Middle frontal gyrus (tissue), 1 donor: ENCODE data around the gene RPS6KB1.
A peak's percentile ranks its signal among the peaks of the same experiment; 100 is the strongest.
"Not testable (repeated sequence)": the region's sequence is repeated elsewhere in the genome, so short reads cannot be mapped to it uniquely, and the experiment has no call there.

ENCODE experiments used
- DNase-seq: peaks from one replicate; pipeline ENCODE4 v3.0.0-alpha.2; 2015; ENCODE audit warnings: low spot score; ENCODE audit errors: extremely low spot score

RPS6KB1 gene

DNA sequence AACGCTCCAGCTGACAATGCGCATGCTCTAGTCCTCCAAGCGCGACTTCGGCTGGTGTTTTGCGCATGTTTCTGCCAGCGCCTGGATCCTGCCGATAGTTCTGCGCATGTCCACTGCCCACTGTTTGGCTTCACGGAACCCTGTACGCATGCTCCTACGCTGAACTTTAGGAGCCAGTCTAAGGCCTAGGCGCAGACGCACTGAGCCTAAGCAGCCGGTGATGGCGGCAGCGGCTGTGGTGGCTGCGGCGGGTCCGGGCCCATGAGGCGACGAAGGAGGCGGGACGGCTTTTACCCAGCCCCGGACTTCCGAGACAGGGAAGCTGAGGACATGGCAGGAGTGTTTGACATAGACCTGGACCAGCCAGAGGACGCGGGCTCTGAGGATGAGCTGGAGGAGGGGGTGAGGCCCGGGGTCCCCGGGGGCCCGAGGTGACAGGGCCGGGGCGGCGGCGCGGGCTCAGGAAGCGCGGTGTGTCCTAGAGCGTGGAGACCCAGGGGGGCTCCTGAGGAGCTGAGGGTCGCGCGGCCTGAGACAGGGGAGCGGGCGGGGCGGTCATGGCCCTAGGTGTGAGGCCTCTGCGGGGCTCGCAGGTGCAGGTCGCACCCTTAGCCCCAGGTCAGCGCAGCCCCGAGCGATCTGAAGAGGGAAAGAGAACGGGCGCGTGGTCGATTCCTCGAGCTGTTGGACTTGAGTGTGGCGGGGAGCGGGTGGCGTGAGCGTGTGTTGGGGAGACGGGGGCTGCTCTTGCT, at the start of gene RPS6KB1, which contains the start of gene TUBD1:
RPS6KB1 (plus strand) TSS at position 198 of the 752 bp plus-strand sequence; CDS start at position 262, 64 bp downstream.
TUBD1 (minus strand) TSS at position 20 of the 752 bp plus-strand sequence. CDS start 1,941 bp downstream, outside the sequence.
- peak; percentile 98 for DNase-seq

DNA sequence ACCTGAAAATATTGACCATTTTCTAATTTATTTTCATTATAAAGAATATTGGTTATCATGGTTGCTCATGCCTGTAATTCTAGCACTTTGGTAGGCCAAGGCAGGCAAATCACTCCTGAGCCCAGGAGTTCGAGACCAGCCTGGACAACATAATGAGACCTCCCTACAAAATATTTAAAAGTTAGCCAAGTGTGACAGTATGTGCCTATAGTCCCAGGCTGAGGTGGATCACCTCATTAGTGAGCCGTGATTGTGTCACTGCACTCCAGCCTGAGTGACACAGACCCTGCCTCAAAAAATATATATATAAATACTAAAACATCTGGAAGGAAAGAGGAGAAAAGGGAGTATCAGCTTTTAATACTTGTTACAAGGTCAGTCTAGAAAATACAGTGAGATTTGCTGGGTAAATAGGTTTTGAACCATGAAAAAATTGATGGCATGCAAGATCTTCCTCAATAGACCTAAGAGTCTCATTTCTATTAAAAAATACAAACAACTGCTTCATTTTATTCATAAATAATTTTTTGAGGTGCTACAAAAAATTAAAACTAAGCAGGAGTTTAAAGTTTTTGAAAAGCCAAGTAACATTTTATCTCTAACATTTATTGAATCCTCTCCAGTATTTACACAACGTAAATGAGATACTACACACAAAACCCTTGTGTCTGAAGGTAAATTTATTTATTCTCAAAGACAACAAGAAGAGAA, 47.9 kb upstream of the RPS6KB1 start:
- no peak for DNase-seq

DNA sequence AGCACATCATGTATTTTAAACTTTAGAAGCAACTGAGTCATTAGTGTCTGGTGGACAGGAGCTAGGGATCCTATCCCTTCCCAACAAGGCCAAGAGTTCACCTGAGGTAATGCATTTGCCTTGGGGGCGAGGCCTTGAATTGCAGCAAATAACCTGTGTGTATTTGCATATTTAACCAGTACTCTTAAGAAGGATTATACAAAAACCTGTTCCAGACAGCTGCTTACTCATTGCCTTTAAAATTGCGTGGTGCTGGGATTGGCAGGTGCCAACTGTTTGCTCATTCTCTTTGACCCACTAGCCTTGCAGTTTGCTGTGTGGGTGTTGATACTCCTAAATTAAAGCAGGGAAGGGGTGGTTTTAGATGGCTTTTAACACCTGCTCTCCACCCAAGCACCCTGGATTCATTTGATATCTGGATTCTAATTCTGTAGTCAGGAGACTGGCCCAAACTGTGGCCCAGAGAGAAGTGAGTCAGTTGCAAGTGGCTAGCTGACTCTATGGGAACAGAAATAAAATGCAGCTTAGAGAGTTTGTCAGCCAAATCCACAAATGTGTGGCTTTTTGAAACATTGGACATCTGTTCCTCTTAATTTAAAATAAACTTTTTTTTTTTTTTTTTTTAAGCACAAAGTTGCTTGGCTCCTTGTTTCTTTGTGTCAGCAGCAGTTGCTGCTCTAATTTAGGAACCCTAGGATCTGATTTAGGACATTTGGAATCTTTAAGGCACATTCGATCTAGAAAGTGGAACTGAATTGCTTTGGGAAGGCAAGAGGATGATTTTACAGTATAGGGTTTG, 47.1 kb upstream of the RPS6KB1 start:
- no peak for DNase-seq

DNA sequence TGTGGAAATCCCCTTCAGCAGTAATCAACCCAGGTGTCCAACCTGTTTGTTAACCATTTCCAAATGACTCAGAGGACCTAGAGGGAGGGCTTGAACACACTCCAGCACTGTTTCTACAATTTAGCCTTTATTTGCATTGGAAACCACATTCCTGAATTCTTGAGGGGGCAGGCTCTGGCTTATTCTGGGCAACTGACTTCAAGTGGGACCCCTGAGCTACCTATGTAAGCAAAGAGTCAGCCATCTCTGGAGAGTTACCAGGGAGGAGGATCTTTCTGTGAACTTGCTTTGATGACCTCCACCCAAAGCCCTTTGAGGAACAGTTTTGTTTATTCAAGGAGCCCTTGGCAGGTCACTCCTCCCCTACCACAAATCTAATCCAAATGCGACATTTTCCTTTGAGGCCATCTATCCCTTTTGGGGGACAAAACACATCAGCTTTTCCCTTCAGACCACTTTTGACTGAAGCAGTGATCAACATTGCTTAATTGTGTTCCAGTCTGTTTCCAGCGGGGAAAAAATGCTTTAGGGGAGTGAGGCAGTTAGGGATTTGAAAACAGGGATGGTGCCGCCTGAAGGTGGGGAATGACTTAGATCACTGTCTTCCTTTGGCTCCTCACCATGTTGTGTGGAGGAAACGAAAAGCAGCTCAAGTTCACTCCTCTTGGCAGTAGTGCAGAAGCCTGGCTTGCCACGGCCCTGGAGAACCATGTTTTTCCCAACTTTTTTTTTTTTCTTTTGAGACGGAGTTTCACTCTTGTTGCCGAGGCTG, 46.3 kb upstream of the RPS6KB1 start:
- no peak for DNase-seq

DNA sequence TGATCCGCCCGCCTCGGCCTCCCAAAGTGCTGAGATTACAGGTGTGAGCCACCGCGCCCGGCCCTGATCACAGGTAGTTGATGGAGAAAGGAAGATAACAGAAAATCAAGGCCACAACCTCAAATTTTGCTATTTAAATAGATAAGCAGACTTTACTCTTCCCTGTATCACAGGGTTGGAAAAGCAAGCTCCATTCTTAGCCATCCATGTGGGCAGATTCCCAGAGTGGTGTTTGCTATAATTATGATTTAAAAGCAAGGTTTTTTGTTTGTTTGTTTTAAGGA, 44.6 kb upstream of the RPS6KB1 start:
- no peak for DNase-seq

DNA sequence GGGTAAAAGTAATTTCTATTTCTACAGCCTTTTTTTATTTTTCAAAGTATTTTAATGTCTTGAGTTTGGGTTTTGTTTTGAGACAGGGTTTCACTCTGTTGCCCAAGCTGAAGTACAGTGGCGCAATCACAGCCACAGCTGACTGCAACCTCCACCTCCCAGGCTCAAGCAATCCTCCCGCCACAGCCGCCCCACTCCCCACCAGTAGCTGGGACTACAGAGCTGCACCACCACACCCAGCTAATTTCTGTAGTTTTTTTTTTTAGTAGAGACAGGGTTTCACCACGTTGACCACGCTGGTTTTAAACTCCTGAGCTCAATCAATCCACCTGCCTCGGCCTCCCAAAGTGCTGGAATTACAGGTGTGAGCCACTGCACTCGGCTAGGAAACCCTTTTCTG, 44.1 kb upstream of the RPS6KB1 start:
- DNase-seq: no peak

DNA sequence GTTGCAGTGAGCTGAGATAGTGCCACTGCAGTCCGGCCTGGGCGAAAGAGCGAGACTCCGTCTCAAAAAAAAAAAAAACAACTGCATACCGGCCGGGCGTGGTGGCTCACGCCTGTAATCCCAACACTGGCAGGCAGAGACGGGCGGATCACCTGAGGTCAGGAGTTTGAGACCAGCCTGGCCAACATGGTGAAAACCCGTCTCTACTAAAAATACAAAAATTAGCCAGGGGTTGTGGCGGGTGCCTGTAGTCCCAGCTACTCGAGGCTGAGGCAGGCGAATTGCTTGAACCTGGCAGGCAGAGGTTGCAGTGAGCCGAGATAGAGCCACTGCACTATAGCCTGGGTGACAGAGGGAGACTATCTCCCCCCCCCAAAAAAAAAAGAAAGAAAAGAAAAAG, 42.6 kb upstream of the RPS6KB1 start:
- not testable (repeated sequence) for DNase-seq

DNA sequence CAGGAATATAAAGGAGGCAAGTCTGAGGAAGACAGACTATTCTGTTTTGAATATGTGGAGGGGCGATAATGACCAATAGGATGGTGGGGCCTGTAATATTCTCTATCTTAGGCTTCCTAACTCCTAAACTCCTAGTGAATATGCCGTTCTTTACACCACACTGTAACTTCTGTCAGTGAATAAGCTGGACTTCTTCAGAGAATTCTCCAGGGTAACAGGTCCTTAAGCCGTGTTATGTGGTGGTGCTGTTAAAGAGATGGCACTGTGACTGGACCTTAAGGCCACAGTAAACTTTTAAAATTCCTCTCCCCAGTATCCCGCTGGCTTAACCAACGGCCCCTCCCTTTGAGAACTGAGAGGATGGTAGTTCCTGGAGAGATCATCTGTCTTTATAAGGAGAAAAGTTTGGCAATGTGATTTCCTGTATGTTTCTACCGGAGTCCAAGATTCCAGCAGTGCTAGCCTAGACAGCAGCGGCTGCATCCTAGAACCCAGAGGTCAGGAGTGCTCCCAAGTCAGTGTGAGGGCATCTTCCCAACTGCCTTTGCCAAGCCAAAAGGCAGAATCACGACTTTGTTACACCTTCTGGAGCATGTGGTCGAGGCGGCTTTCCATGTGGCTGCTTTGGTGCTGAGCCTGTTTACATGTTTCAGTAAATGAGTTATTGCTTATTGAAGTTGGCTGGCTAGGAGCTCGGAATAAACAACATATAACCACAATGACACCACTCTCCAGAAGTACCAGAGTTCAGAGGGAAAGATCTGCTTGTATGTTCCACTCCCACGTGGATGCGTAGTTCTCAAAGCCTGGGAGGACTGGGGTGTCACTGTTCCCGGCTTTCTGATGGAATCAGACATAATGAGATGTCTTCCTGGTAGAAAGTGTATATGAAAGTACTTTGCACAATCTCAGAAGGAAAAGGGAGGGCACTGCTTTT, 41.2 kb upstream of the RPS6KB1 start:
- no peak for DNase-seq

DNA sequence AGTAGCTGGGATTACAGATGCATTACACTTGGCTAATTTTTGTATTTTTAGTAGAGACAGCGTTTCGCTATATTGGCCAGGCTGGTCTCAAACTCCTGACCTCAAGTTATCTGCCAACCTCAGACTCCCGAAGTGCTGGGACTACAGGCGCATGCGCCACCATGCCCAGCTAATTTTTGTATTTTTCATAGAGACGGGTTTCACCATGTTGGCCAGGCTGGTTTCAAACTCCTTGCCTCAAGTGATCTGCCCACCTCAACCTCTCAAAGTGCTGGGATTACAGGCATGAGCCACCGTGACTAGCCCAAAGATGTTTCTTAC, 40.1 kb upstream of the RPS6KB1 start:
- not testable (repeated sequence) for DNase-seq

DNA sequence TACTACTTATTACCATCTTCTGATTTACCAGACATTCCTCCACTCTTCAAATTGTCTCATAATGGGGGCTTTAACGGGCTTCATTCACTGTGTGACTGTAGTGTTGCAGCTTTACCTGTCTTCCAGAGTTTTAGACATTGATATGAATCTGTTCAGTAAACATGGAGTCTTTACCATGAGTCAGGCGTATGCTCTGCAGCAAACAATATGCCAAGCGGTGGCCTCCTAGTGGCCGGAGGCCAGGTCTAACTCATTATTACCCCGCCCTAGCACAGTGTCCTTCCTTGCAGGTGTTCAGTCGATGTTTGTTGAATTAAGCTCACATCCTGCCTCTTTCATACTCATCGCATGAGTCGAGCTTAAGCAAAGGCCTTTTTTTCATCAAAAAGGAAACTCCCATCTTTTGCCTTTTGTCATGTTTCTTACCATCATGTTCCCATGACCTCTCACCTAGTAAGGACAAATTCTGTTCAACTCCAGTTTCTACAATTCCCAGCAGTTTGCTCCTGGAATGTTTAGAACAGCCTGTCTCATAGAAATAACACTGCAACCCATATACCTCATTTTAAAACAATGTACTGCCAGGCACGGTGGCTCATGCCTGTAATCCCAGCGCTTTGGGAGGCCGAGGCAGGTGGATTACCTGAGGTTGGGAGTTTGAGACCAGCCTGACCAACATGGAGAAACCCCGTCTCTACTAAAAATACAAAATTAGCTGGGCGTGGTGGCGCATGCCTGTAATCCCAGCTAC, 39.6 kb upstream of the RPS6KB1 start:
- DNase-seq: no peak

DNA sequence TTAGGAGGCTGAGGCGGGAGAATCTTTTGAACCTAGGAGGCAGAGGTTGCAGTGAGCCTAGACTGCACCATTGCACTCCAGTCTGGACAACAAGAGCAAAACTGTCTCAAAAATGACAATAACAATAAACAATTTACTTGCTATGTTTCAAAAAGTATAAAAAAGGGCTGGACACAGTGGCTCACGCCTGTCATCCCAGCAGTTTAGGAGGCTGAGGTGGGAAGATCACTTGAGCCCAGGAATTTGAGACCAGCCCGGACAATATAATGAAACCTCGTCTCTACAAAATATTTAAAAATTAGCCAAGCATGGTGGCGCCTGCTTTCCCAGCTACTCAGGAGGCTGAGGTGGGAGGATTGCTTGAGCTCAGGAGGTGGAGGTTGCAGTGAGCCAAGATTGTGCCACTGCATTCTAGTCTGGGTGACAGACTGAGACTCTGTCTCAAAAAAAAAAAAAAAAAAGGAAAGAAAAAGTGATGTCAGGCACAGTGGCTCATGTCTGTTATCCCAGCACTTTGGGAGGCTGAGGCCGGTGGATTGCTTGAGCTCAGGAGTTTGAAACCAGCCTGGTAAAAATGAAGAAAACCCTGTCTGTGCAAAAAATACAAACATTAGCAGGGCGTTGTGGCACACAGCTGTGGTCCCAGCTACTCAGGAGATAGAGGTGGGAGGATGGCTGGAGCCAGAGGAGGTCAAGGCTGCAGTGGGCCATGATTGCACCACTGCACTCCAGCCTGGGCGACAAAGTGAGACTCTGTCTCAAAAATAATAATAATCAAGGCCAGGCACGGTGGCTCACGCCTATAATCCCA, 38.8 kb upstream of the RPS6KB1 start:
- not testable (repeated sequence) for DNase-seq

DNA sequence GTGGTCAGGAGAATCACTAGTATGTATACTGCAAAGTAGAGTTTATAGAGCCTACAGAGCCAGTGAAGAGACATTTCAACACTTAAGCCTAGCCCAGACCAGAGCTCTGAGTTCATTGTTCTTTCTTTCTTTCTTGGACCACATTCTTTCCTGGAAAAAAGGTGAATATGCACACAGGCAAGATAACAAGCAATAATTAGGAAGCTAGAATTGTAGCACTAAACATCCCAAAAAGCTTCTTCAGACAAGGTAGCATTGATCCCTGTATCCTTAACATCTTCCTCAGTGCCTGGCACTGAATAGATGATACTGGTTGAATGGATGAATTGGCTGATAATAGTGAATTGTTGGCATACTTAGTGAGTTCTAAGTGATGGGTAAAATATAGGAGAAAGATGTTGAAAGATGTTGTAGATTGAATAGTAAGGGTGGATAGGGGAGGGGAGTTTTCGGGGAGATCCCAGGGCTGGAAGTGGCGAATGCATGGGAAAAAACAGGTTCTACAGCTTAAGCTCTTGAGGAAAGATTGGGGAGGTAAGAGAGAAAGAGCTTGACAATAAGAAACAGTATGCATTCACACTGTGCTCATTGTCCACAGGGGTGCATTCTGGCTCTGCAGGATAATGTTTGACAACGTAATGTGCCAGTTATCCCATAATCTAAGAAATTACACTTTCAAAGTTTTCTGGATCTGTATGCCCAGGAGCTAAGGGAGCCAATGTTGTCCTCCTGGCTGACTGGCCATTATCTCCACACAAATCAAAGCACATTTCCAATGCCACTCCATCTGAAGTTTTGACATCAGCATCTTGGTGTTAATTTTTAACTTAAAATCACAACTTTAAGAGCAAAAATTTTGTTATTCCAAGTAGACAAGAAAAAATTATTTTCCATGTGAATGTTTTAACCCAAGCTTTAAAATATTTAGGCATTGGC, 35.8 kb upstream of the RPS6KB1 start:
- DNase-seq: no peak

DNA sequence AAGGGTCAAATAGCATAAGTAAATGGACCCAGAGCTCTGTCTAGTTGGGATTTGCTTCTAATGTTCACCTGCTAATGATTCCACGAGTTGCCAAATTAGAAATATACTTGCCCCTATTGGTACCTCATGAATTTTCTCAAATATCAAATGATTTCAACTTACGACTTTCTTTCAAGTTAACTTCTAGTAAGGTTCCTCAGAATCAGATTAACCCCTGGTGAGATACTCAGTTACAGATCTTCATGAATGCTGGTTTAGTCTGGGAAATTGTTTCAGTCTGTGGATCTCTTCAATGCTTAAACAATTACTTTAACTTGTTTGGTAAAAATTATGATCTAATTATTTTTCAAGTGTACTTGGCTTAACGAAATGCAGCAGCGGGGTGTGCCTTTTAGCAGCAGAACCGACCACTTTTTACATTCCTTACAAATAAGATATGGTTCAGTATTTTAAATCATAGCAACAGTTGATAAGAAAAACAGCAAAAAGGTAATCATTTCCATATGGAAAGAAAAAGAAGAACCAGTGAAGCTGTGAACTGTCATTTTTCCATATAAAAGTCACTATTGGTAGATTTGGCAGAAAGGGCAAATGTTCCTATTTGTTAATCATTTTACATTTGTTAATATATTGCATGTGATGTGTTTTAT, 34.6 kb upstream of the RPS6KB1 start:
- no peak for DNase-seq

DNA sequence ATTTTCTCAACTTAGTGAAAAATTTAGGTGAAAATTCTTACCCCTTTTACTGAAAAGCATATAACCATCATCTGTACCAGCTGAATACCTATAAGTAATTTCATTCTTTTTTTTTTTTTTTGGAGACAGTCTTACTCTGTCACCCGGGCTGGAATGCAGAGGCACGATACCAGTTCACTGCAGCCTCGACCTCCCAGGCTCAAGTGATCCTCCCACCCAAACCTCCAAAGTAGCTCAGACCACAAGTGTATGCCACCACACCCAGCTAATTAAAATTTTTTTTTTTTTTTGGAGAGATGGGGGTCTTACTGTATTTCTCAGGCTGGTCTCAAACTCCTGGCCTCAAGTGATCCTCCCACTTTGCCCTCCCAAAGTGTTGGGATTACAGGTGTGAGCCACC, 34.0 kb upstream of the RPS6KB1 start:
- no peak for DNase-seq

DNA sequence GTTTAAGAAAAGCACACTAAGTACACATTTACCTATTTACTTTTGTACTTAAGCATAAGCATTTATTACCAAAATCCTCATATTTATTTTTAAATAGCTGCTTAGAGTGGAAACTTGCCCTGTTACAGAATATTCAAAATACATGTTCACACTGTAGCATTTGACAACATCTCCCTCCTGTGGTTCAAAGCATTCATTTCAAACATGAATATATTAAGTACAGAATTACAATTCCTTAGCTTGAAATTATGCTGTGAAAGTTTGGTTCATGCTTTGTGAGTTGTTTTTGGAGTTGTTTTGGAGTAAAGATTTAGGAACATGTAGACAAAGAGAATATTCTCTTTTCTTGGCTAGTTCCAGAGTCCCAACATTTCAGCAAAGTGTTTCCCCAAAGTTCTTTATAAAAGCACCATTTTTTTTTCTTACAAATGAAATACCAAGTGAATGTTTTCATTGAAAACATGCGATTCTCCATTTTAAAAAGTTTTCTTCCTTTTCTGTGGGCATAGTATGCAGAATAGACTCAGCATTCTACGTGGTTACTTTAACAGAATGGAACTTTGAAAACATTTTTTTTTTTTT, 33.4 kb upstream of the RPS6KB1 start:
- peak; percentile 42 for DNase-seq

DNA sequence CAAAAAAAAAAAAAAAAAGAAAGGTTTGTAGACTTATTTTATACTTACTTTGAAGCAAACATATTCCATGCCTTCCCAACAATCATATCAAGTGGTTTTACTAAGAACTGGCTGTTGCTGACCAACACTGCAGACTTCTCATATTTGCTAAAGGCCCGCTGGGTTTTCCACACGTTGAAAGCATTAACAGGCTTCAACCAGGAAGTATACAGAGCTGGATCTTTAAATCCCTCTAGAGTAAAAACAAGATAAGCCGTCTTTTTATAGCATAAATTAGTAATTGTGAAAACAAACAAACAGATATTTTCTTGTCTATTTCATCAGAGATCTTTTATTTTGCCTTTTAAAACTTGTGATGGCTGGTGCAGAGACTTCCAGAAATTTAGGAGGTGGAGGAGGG, 29.3 kb upstream of the RPS6KB1 start:
- no peak for DNase-seq

DNA sequence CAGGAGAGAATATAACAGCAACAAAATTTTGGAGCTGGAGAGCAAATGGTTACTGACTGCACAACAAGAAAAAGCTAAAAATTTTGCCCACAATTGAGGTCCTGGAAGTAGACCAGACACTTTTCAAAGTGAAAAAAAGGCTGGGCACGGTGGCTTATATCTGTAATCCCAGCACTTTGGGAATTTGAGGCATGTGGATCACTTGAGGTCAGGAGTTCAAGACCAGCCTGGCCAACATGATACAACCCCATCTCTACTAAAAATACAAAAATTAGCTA, 23.0 kb upstream of the RPS6KB1 start:
- no peak for DNase-seq
